ENCODE data around the gene SGMS1.
"Not testable (repeated sequence)": the region's sequence is repeated elsewhere in the genome, so short reads cannot be mapped to it uniquely, and the experiment has no call there.

- not testable (repeated sequence) for TF ChIP-seq CTCF (IDR thresholded peaks at IDR 0.05; ENCODE audit: low read depth, low read length); EZH2phosphoT487 (IDR thresholded peaks at IDR 0.05; ENCODE audit: low read depth)
Measured at GRCh38 chr10:50366421-50366820, 257.3 kb downstream of the SGMS1 start.
